Measurements from ENCODE around the gene GIMAP2. TPM values are rescaled to one million over a fixed set of nuclear protein-coding genes. Genes with fewer than 3 reads are reported as not detected.
"Not testable (repeated sequence)": the region's sequence is repeated elsewhere in the genome, so short reads cannot be mapped to it uniquely, and the experiment has no call there.

The GIMAP2 gene
- total RNA-seq, 1 donor from 2014 or later = 1.9 TPM

- peaks cover 22% of the 10 kb centered on the region for H3K4me1 Mint-ChIP-seq (ENCODE audit: unreplicated experiment)
- no peak for TF ChIP-seq CTCF (IDR thresholded peaks at IDR 0.05; ENCODE audit: unreplicated experiment)
- no peaks in the 10 kb centered on the region for H3K9me3 Mint-ChIP-seq (ENCODE audit: unreplicated experiment)
- no peak for DNase-seq (ENCODE audit: low spot score)
- H3K27me3 Mint-ChIP-seq (ENCODE audit: unreplicated experiment) = no peaks in the 10 kb centered on the region
- no peak overlapping the region for H3K27ac Mint-ChIP-seq (ENCODE audit: unreplicated experiment)
- peaks cover 2% of the 10 kb centered on the region for H3K36me3 Mint-ChIP-seq (ENCODE audit: low read depth, unreplicated experiment)
- H3K4me3 Mint-ChIP-seq (ENCODE audit: unreplicated experiment) = no peak overlapping the region
These were observed 24.4 kb upstream of the GIMAP2 start for GRCh38 chr7:150660939-150661613.

- not testable (repeated sequence) for DNase-seq (ENCODE audit: low spot score); H3K4me3 Mint-ChIP-seq (ENCODE audit: unreplicated experiment); H3K27me3 Mint-ChIP-seq (ENCODE audit: unreplicated experiment); H3K27ac Mint-ChIP-seq (ENCODE audit: unreplicated experiment); H3K36me3 Mint-ChIP-seq (ENCODE audit: low read depth, unreplicated experiment); H3K9me3 Mint-ChIP-seq (ENCODE audit: unreplicated experiment)
- H3K4me1 Mint-ChIP-seq (ENCODE audit: unreplicated experiment) = peaks cover 22% of the 10 kb centered on the region
These were observed 22.7 kb upstream of the GIMAP2 start for GRCh38 chr7:150662821-150663220.

GRCh38 chr7:150663802-150664494 lies 21.6 kb upstream of the GIMAP2 start:
- no peak for DNase-seq (ENCODE audit: low spot score)
- Mint-ChIP-seq H3K9me3 (ENCODE audit: unreplicated experiment) (no peaks in the 10 kb centered on the region), H3K36me3 (ENCODE audit: low read depth, unreplicated experiment) (peaks cover 6% of the 10 kb centered on the region), H3K27ac (ENCODE audit: unreplicated experiment) (no peak overlapping the region), H3K4me3 (ENCODE audit: unreplicated experiment) (no peak overlapping the region), H3K4me1 (ENCODE audit: unreplicated experiment) (peaks cover 22% of the 10 kb centered on the region), H3K27me3 (ENCODE audit: unreplicated experiment) (no peaks in the 10 kb centered on the region)
- TF ChIP-seq CTCF (IDR thresholded peaks at IDR 0.05; ENCODE audit: unreplicated experiment) = no peak

GRCh38 chr7:150665089-150665748 lies 20.3 kb upstream of the GIMAP2 start:
- DNase-seq (ENCODE audit: low spot score) = no peak
- Mint-ChIP-seq H3K4me1 (ENCODE audit: unreplicated experiment) (peaks cover 22% of the 10 kb centered on the region), H3K27ac (ENCODE audit: unreplicated experiment) (no peak overlapping the region), H3K4me3 (ENCODE audit: unreplicated experiment) (no peak overlapping the region), H3K9me3 (ENCODE audit: unreplicated experiment) (no peaks in the 10 kb centered on the region), H3K36me3 (ENCODE audit: low read depth, unreplicated experiment) (peaks cover 4% of the 10 kb centered on the region), H3K27me3 (ENCODE audit: unreplicated experiment) (no peaks in the 10 kb centered on the region)
- no peak for TF ChIP-seq CTCF (IDR thresholded peaks at IDR 0.05; ENCODE audit: unreplicated experiment)

DNA sequence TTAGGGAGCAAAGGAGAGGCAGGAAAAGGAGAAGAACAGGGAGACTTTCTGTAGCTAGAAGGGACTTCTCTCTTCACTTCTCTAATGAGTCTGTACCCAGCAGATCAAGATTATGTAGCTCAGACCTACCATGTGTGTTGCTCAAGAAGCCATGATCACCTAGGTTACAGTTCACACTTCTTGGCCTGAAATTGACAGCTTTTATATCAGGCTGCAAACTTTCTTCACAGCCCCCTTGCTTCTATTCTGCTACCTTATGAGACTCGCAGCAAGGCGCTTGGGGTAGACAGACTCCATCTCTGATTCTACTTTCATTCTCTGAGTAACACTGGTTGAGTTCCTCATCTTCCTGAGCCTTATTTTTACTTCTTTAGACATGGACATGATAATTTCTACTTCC lies 19.6 kb upstream of the GIMAP2 start:
- Mint-ChIP-seq H3K36me3 (ENCODE audit: low read depth, unreplicated experiment) (peaks cover 4% of the 10 kb centered on the region), H3K4me3 (ENCODE audit: unreplicated experiment) (no peak overlapping the region), H3K4me1 (ENCODE audit: unreplicated experiment) (peaks cover 22% of the 10 kb centered on the region), H3K27me3 (ENCODE audit: unreplicated experiment) (no peaks in the 10 kb centered on the region), H3K27ac (ENCODE audit: unreplicated experiment) (no peak overlapping the region), H3K9me3 (ENCODE audit: unreplicated experiment) (no peaks in the 10 kb centered on the region)
- TF ChIP-seq CTCF (IDR thresholded peaks at IDR 0.05; ENCODE audit: unreplicated experiment) = no peak
- DNase-seq (ENCODE audit: low spot score) = no peak
